H1 (cell line): Measurements from ENCODE around the gene IFI30. TPM values are rescaled to one million over a fixed set of nuclear protein-coding genes. Genes with fewer than 3 reads are reported as not detected.

Experiments used
- CBX5 ChIP-seq: fragments of 300-800, 300-1000 bp; sonication (generic); IDR thresholded peaks from 2 replicates; pipeline ENCODE4 v1.7.1; 2016; ENCODE audit warnings: antibody characterized with exemption, low read length, low read depth
- KDM5A ChIP-seq: fragments of 200-600 bp; IDR thresholded peaks from 2 replicates; pipeline ENCODE4 v1.7.1; 2012; ENCODE audit warnings: mild to moderate bottlenecking, low read length, inconsistent platforms, mixed read lengths
- MAFK ChIP-seq: IDR thresholded peaks from 2 replicates; pipeline ENCODE4 v1.6.1; 2012; ENCODE audit warnings: low read depth, mild to moderate bottlenecking, improper control_type of control experiment, low read length
- RFX5 ChIP-seq: IDR thresholded peaks from 2 replicates; pipeline ENCODE4 v1.6.1; 2011; ENCODE audit warnings: low read depth, low read length, improper control_type of control experiment, borderline replicate concordance
- RXRA ChIP-seq: IDR thresholded peaks from 2 replicates; pipeline ENCODE4 v1.6.1; 2011; ENCODE audit warnings: low read depth, mild to moderate bottlenecking, low read length, moderate library complexity; ENCODE audit not compliant: insufficient read depth
- TBP ChIP-seq: IDR thresholded peaks from 2 replicates; pipeline ENCODE4 v1.6.1; 2011; ENCODE audit warnings: low read depth, low read length, improper control_type of control experiment
- polyA plus RNA-seq, 7 experiments: library from polyadenylated mRNA; depleted of rRNA in 3 of 7; stranded (reverse) in 5 of 7; unstranded in 2 of 7; fragments of >200 nt in 5 of 7; fragments of 200-250 nt in 2 of 7; gene quantifications; 1 replicate in 5 of 7; 2 replicates in 1 of 7; 4 replicates in 1 of 7; pipeline versions ENCODE4 v1.2.1 to v1.2.3, GENCODE V29; 2011 to 2013; ENCODE audit warnings: missing spikeins in 2 of 7, mixed read lengths in 2 of 7
- total RNA-seq: library from RNA; stranded (reverse); fragmentation: NEBNext Ultra II Directional; extraction: Animal tissue kit (Norgen Biotek cat#: 25700); gene quantifications from 2 replicates; pipeline ENCODE4 v1.2.1, GENCODE V29; 2021
- TF ChIP-seq, protein P1 (sequence below): fragments of 300-600 bp; sonication (generic); IDR thresholded peaks from 2 replicates; pipeline ENCODE4 v1.7.1; 2012; ENCODE audit warnings: low read length, moderate library complexity, mild to moderate bottlenecking, inconsistent platforms; ENCODE audit not compliant: insufficient replicate concordance
- TF ChIP-seq, protein P2 (sequence below): IDR thresholded peaks from 2 replicates; pipeline ENCODE4 v1.6.1; 2011; ENCODE audit warnings: low read depth, mild to moderate bottlenecking, low read length; ENCODE audit not compliant: insufficient read depth

IFI30 gene
- total and polyA plus RNA-seq, 2 of the 8 experiments (the other 6 are each of a cell fraction or from before 2014, with no cell fraction given) = 28.9 to 62.4 TPM

DNA sequence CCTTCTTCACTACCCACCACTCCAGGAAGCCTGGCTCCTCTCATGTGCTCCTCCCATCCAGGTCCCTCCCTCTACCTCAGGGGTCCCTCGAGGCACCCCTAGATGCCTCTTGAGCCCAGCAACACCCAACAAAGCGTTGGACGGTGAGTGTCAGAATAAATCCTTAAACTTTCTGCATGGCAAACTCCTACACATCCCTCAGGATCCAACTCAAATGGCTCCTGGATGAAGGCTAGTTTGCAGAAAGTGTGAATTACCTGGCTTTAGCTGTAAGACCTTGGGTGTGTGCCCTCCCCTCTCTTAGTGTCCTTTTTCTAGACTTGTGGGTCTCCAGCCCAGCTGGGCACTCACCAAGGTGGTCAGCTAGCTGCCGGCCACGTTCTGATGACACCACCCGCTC is 24.8 kb downstream of the IFI30 start (continued):
- TF ChIP-seq, protein P1, sequence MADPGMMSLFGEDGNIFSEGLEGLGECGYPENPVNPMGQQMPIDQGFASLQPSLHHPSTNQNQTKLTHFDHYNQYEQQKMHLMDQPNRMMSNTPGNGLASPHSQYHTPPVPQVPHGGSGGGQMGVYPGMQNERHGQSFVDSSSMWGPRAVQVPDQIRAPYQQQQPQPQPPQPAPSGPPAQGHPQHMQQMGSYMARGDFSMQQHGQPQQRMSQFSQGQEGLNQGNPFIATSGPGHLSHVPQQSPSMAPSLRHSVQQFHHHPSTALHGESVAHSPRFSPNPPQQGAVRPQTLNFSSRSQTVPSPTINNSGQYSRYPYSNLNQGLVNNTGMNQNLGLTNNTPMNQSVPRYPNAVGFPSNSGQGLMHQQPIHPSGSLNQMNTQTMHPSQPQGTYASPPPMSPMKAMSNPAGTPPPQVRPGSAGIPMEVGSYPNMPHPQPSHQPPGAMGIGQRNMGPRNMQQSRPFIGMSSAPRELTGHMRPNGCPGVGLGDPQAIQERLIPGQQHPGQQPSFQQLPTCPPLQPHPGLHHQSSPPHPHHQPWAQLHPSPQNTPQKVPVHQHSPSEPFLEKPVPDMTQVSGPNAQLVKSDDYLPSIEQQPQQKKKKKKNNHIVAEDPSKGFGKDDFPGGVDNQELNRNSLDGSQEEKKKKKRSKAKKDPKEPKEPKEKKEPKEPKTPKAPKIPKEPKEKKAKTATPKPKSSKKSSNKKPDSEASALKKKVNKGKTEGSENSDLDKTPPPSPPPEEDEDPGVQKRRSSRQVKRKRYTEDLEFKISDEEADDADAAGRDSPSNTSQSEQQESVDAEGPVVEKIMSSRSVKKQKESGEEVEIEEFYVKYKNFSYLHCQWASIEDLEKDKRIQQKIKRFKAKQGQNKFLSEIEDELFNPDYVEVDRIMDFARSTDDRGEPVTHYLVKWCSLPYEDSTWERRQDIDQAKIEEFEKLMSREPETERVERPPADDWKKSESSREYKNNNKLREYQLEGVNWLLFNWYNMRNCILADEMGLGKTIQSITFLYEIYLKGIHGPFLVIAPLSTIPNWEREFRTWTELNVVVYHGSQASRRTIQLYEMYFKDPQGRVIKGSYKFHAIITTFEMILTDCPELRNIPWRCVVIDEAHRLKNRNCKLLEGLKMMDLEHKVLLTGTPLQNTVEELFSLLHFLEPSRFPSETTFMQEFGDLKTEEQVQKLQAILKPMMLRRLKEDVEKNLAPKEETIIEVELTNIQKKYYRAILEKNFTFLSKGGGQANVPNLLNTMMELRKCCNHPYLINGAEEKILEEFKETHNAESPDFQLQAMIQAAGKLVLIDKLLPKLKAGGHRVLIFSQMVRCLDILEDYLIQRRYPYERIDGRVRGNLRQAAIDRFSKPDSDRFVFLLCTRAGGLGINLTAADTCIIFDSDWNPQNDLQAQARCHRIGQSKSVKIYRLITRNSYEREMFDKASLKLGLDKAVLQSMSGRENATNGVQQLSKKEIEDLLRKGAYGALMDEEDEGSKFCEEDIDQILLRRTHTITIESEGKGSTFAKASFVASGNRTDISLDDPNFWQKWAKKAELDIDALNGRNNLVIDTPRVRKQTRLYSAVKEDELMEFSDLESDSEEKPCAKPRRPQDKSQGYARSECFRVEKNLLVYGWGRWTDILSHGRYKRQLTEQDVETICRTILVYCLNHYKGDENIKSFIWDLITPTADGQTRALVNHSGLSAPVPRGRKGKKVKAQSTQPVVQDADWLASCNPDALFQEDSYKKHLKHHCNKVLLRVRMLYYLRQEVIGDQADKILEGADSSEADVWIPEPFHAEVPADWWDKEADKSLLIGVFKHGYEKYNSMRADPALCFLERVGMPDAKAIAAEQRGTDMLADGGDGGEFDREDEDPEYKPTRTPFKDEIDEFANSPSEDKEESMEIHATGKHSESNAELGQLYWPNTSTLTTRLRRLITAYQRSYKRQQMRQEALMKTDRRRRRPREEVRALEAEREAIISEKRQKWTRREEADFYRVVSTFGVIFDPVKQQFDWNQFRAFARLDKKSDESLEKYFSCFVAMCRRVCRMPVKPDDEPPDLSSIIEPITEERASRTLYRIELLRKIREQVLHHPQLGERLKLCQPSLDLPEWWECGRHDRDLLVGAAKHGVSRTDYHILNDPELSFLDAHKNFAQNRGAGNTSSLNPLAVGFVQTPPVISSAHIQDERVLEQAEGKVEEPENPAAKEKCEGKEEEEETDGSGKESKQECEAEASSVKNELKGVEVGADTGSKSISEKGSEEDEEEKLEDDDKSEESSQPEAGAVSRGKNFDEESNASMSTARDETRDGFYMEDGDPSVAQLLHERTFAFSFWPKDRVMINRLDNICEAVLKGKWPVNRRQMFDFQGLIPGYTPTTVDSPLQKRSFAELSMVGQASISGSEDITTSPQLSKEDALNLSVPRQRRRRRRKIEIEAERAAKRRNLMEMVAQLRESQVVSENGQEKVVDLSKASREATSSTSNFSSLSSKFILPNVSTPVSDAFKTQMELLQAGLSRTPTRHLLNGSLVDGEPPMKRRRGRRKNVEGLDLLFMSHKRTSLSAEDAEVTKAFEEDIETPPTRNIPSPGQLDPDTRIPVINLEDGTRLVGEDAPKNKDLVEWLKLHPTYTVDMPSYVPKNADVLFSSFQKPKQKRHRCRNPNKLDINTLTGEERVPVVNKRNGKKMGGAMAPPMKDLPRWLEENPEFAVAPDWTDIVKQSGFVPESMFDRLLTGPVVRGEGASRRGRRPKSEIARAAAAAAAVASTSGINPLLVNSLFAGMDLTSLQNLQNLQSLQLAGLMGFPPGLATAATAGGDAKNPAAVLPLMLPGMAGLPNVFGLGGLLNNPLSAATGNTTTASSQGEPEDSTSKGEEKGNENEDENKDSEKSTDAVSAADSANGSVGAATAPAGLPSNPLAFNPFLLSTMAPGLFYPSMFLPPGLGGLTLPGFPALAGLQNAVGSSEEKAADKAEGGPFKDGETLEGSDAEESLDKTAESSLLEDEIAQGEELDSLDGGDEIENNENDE = no peak
- TF ChIP-seq CBX5 (no peak), KDM5A (no peak), RFX5 (no peak), MAFK (no peak), RXRA (no peak), TBP (no peak)
- TF ChIP-seq, protein P2, sequence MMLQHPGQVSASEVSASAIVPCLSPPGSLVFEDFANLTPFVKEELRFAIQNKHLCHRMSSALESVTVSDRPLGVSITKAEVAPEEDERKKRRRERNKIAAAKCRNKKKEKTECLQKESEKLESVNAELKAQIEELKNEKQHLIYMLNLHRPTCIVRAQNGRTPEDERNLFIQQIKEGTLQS = no peak
